Breast epithelium (tissue), 3 donors: ENCODE measurements around the gene FAAP20.

Source experiments
- POLR2A ChIP-seq: fragments of 450-650 bp; IDR thresholded peaks from one replicate; pipeline ENCODE4 v1.6.1; 2016; ENCODE audit warnings: antibody characterized with exemption, mild to moderate bottlenecking, moderate library complexity
- POLR2AphosphoS5 ChIP-seq, 3 donors: sonication (generic); formaldehyde crosslinking; IDR thresholded peaks; one replicate each; pipeline ENCODE4 v1.6.1; 2017; ENCODE audit warnings: antibody characterized with exemption in 3 of 3
- TF ChIP-seq, protein P1 (sequence below), 3 donors: fragments of 450-650 bp; IDR thresholded peaks; one replicate each; pipeline ENCODE4 v1.5.1; 2016 to 2017; ENCODE audit warnings: antibody characterized with exemption in 3 of 3, mild to moderate bottlenecking in 3 of 3, moderate library complexity in 3 of 3

GRCh38 chr1:2177541-2177940 is 17.0 kb downstream of the FAAP20 start:
- TF ChIP-seq POLR2AphosphoS5 (IDR thresholded peaks at IDR 0.05), result no peak
- TF ChIP-seq, protein P1, sequence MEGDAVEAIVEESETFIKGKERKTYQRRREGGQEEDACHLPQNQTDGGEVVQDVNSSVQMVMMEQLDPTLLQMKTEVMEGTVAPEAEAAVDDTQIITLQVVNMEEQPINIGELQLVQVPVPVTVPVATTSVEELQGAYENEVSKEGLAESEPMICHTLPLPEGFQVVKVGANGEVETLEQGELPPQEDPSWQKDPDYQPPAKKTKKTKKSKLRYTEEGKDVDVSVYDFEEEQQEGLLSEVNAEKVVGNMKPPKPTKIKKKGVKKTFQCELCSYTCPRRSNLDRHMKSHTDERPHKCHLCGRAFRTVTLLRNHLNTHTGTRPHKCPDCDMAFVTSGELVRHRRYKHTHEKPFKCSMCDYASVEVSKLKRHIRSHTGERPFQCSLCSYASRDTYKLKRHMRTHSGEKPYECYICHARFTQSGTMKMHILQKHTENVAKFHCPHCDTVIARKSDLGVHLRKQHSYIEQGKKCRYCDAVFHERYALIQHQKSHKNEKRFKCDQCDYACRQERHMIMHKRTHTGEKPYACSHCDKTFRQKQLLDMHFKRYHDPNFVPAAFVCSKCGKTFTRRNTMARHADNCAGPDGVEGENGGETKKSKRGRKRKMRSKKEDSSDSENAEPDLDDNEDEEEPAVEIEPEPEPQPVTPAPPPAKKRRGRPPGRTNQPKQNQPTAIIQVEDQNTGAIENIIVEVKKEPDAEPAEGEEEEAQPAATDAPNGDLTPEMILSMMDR (IDR thresholded peaks at IDR 0.05), result no peak
- TF ChIP-seq POLR2A, result no peak
